SIG-M5 treated with dmso at 0.1 percent for 504 hours (cell line): ENCODE data around the gene C10orf143.

Experiments
- DNase-seq: peaks from one replicate; lab custom pipeline; 2025; ENCODE audit not compliant: unreplicated experiment; lab: John Stamatoyannopoulos, UW

The C10orf143 gene

GRCh38 chr10:130061760-130062159 lies 48.9 kb downstream of the C10orf143 start:
- DNase-seq = no peak

GRCh38 chr10:130054021-130054420 lies 56.6 kb downstream of the C10orf143 start:
- no peak for DNase-seq

DNA sequence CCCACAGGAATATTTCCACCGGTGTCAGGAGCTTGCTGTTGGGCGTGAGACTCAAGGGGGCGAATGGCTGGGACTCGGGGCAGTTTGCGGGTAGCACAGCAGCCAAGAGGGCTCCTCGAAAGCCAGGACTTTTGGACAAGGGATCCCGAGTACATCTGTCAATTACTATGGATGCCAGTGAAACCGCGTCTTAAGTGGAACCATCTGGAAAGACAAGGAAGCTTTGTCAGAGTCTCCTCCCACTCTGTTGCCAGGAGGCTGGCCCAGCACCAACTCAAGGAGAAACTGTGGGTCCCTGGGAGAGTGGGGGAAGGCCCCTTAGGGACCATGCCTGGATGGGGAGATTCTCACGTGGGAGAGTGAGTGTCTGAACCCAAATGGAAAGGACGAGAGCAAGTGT lies 57.1 kb downstream of the C10orf143 start:
- no peak for DNase-seq

DNA sequence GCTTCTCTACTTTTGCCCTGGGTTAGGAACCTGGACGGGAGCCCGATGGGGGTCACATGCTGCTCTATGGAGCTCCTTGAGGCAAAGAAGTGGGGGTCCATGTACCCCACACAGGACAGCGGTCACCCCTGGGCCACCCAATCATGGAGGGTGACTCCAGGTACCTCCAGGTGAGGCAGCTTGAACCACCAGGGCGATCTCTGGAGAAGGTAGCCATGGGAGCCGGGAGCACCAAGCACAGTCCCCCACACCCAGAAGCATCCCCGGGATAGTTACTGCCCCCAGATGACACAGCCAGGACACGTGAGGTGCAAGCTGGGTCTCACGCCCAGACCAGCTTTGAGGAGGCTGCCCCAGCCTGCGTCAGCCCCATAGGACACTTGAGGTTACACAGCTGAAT lies 58.4 kb downstream of the C10orf143 start:
- no peak for DNase-seq

GRCh38 chr10:130050721-130051120 lies 59.9 kb downstream of the C10orf143 start:
- DNase-seq = no peak

DNA sequence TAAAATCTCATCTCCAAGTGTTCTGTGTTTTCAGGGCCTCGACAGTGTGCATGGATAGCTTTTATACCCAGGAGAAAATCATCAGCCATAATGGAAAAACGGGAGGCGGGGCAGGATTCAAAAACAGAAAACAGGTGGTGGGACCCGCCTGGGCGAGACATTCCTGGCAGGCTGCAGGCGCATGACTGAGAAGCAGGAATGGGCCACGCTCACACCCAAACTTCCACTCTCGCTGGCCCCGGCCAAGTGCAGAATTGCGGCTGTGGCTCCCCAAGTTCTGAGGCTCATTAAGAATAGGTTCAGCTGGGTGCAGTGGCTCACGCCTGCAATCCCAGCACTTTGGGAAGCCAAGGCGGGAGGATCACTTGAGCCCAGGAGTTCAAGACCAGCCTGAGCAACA lies 60.6 kb downstream of the C10orf143 start:
- no peak for DNase-seq

GRCh38 chr10:130049244-130049643 lies 61.4 kb downstream of the C10orf143 start:
- no peak for DNase-seq

DNA sequence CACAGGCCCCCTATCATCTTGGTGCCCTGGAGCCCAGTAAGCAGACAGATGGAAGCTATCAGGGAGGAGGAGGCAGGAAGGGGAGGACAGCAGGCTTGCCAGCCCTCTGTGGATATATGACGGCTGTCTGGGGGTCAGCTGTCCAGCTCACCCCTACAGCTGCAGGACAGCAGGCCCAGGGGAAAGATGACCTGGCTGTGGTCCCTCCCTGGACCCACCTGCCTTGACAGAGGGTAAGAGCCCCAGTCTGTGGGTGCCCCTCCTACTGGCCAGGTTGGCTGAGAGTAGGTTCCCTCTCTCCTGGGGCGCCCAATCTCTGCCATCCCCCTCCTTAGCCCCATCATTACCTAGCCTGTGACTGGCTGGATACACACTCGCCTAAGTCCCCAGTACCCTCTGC lies 62.5 kb downstream of the C10orf143 start:
- DNase-seq = no peak

- DNase-seq = no peak
Measured at GRCh38 chr10:130047336-130047735, 63.3 kb downstream of the C10orf143 start.

GRCh38 chr10:130046591-130046990 lies 64.0 kb downstream of the C10orf143 start:
- DNase-seq = no peak

- DNase-seq = no peak
Measured at GRCh38 chr10:130045801-130046321, 64.8 kb downstream of the C10orf143 start.

GRCh38 chr10:130045091-130045652 lies 65.5 kb downstream of the C10orf143 start:
- no peak for DNase-seq

GRCh38 chr10:130044067-130045061 lies 66.3 kb downstream of the C10orf143 start:
- no peak for DNase-seq

- DNase-seq = no peak
Measured at GRCh38 chr10:130043491-130043890, 67.1 kb downstream of the C10orf143 start.

- DNase-seq = no peak
Measured at GRCh38 chr10:130042381-130042780, 68.2 kb downstream of the C10orf143 start.

GRCh38 chr10:130041451-130042371 lies 68.9 kb downstream of the C10orf143 start:
- no peak for DNase-seq

DNA sequence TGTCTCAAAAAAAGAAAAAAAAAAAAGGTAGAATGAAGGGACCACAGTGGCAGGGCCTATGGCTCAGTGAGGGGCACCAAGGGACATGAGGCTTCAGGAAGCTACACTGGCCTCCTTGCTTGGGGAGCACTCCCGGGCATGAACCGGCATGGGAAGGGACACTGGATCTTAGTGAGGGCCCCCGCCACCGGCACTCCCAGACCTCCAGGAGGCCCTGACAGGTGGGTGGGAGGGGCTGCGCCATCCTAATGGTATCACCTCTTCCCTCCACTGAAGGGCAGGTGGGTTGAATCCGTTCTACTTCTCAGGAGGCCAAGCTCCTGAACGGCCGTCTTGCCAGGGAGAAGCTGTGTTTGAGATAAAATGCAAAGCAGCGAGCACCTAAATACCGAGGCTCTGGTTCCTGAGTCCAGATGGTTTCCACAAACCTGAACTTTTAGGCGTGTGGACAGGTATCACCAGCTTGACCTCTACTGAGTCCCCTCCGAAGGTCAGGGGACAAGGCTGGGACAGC lies 69.8 kb downstream of the C10orf143 start:
- DNase-seq = no peak

- DNase-seq = no peak
Measured at GRCh38 chr10:130040351-130040750, 70.3 kb downstream of the C10orf143 start.

DNA sequence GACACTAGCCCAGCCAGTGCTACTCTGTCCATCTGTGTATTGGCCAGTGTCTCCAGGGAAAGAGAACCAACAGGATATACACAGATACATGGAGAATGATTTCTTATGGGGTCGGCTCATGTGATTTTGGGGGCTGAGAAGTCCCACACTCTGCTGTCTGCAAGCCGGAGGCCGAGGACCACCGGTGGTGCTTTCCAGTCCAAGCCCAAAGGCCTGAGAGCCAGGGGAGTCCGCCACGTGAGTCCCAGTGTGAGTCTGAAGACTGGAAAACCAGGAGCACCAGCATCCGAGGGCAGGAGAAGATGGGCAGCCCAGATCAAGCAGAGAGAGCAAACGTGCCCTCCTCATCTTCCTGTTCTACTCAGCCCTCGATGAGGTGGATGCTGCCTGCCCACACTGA lies 71.5 kb downstream of the C10orf143 start:
- DNase-seq = no peak

DNA sequence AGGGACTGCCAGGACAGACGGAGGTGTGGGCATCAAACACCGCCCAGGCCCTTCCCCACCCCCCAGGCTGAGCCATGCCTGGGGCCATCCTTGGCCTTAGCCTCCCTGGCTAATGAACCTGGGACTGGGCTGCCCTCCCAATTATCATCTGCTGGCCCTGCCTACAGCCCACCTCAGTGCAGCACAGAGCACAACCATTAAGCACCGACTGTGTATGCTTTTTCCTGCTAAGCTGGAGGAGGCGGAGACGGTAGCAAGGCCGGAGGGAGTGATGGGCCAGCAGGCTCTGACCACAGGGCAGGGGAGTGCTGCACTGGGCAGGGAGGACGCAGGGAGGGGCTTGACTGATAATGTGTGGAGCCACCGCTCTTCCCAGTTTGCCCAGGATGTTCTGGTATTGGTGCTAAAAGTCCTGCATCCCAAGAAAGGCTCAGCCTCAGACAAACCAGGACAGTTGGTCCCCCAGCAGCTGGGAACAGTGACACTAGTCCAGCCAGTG lies 72.0 kb downstream of the C10orf143 start:
- DNase-seq = no peak
